ENCODE data around the gene NEK10.

Gene NEK10

GRCh38 chr3:27090275-27091041 is 278.7 kb downstream of the NEK10 start:
- no peak for DNase-seq

- no peak for DNase-seq
These were observed 279.5 kb downstream of the NEK10 start for GRCh38 chr3:27089645-27090044.

- DNase-seq: no peak
These were observed 280.1 kb downstream of the NEK10 start for GRCh38 chr3:27089068-27089467.

- DNase-seq: no peak
These were observed 283.1 kb downstream of the NEK10 start for GRCh38 chr3:27085829-27086730.

- no peak for DNase-seq
These were observed 287.1 kb downstream of the NEK10 start for GRCh38 chr3:27081992-27082607.

GRCh38 chr3:27081566-27081965 is 287.6 kb downstream of the NEK10 start:
- no peak for DNase-seq

- DNase-seq: no peak
These were observed 289.0 kb downstream of the NEK10 start for GRCh38 chr3:27080258-27080525.

- DNase-seq: no peak
These were observed 289.5 kb downstream of the NEK10 start for GRCh38 chr3:27079427-27080257.

- no peak for DNase-seq
These were observed 290.8 kb downstream of the NEK10 start for GRCh38 chr3:27078246-27078913.

- no peak for DNase-seq
These were observed 292.2 kb downstream of the NEK10 start for GRCh38 chr3:27076815-27077630.

- DNase-seq: no peak
These were observed 294.3 kb downstream of the NEK10 start for GRCh38 chr3:27074914-27075313.

- DNase-seq: no peak
These were observed 295.3 kb downstream of the NEK10 start for GRCh38 chr3:27073912-27074311.

- DNase-seq: no peak
These were observed 296.2 kb downstream of the NEK10 start for GRCh38 chr3:27072810-27073651.

- no peak for DNase-seq
These were observed 308.8 kb downstream of the NEK10 start for GRCh38 chr3:27060336-27060735.
